HCT116 (cell line): ENCODE measurements around the gene ABHD1.

ENCODE experiments used
- EZH2 ChIP-seq: fragments of 200-600 bp; sonication (generic); IDR thresholded peaks from 2 replicates; pipeline ENCODE4 v1.6.1; 2017; ENCODE audit warnings: antibody characterized with exemption, mixed run types
- JUND ChIP-seq: IDR thresholded peaks from 2 replicates; pipeline ENCODE4 v1.6.1; 2012
- POLR2A ChIP-seq: IDR thresholded peaks from 2 replicates; pipeline ENCODE4 v1.7.0; 2011; ENCODE audit warnings: borderline replicate concordance; ENCODE audit not compliant: insufficient read depth, insufficient read length; ENCODE audit errors: extremely low read depth
- POLR2AphosphoS5 ChIP-seq: IDR thresholded peaks from 2 replicates; pipeline ENCODE4 v1.6.1; 2011; ENCODE audit warnings: mild to moderate bottlenecking, low read depth, low read length, moderate library complexity
- TF ChIP-seq, protein P1 (sequence below), 3 experiments: fragments of 200-600 bp in 1 of 3; sonication (generic) in 1 of 3; IDR thresholded peaks in 2 of 3; conservative IDR thresholded peaks in 1 of 3; 2 replicates each; pipeline ENCODE4 v1.5.1; 2012 to 2017; ENCODE audit warnings: low read depth in 2 of 3, low read length in 2 of 3, antibody characterized with exemption in 1 of 3, borderline replicate concordance in 1 of 3, control low read depth in 1 of 3, mild to moderate bottlenecking in 1 of 3, mixed read lengths in 1 of 3, mixed run types in 1 of 3, moderate library complexity in 1 of 3; ENCODE audit not compliant: insufficient read depth in 1 of 3
- TF ChIP-seq, protein P2 (sequence below): IDR thresholded peaks from 2 replicates; pipeline ENCODE4 v1.6.1; 2012; ENCODE audit warnings: low read depth

DNA sequence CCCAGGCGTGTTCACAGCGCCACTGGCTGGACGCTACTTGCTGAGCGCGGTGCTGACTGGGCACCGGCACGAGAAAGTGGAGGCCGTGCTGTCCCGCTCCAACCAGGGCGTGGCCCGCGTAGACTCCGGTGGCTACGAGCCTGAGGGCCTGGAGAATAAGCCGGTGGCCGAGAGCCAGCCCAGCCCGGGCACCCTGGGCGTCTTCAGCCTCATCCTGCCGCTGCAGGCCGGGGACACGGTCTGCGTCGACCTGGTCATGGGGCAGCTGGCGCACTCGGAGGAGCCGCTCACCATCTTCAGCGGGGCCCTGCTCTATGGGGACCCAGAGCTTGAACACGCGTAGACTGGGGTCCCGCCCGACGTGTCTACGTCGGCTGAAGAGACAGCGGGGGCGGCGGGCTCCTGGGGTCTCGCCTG is 37.9 kb upstream of the ABHD1 start:
- TF ChIP-seq, protein P1, sequence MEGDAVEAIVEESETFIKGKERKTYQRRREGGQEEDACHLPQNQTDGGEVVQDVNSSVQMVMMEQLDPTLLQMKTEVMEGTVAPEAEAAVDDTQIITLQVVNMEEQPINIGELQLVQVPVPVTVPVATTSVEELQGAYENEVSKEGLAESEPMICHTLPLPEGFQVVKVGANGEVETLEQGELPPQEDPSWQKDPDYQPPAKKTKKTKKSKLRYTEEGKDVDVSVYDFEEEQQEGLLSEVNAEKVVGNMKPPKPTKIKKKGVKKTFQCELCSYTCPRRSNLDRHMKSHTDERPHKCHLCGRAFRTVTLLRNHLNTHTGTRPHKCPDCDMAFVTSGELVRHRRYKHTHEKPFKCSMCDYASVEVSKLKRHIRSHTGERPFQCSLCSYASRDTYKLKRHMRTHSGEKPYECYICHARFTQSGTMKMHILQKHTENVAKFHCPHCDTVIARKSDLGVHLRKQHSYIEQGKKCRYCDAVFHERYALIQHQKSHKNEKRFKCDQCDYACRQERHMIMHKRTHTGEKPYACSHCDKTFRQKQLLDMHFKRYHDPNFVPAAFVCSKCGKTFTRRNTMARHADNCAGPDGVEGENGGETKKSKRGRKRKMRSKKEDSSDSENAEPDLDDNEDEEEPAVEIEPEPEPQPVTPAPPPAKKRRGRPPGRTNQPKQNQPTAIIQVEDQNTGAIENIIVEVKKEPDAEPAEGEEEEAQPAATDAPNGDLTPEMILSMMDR (IDR thresholded peaks at IDR 0.05 in 2 of 3, conservative IDR thresholded peaks at IDR 0.05 in 1 of 3; ENCODE audit: borderline replicate concordance in 1 of 3, insufficient read depth in 1 of 3, low read depth in 2 of 3, low read length in 2 of 3): peak in 2 of 3 experiments; percentile 48 to 51; a peak in 4 of 6 replicates
- TF ChIP-seq POLR2AphosphoS5: peak; percentile 56
- TF ChIP-seq JUND: no peak
- TF ChIP-seq POLR2A: no peak
- no peak for TF ChIP-seq EZH2
- TF ChIP-seq, protein P2, sequence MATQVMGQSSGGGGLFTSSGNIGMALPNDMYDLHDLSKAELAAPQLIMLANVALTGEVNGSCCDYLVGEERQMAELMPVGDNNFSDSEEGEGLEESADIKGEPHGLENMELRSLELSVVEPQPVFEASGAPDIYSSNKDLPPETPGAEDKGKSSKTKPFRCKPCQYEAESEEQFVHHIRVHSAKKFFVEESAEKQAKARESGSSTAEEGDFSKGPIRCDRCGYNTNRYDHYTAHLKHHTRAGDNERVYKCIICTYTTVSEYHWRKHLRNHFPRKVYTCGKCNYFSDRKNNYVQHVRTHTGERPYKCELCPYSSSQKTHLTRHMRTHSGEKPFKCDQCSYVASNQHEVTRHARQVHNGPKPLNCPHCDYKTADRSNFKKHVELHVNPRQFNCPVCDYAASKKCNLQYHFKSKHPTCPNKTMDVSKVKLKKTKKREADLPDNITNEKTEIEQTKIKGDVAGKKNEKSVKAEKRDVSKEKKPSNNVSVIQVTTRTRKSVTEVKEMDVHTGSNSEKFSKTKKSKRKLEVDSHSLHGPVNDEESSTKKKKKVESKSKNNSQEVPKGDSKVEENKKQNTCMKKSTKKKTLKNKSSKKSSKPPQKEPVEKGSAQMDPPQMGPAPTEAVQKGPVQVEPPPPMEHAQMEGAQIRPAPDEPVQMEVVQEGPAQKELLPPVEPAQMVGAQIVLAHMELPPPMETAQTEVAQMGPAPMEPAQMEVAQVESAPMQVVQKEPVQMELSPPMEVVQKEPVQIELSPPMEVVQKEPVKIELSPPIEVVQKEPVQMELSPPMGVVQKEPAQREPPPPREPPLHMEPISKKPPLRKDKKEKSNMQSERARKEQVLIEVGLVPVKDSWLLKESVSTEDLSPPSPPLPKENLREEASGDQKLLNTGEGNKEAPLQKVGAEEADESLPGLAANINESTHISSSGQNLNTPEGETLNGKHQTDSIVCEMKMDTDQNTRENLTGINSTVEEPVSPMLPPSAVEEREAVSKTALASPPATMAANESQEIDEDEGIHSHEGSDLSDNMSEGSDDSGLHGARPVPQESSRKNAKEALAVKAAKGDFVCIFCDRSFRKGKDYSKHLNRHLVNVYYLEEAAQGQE: no peak
